ENCODE data around the gene SYT8.

DNA sequence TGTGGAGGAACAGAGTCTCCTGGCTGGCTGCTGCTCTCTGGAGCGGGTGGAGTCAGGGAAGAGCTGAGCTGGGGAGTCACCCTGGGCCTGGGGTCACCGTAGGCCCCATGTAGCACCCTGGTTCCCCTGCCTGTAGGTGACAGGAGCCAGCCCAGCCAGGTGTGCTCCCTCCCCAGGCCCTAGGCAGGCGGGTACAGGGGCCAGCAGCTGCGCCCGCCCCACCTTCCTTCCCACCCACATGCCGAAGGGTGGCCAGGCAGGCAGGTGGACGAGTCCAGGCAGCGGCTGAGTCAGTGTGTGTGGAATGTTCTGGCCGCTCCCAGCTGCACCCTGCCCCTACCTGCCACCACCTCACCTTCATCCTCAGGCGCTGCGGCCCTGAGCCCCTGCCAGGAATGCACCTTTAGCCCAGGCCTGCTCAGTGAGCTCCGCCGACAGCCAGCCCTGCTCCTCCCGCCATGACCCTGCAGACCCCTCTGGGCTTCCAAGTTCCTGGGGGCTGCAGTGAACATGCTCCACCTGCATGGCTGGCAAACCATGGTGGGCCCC, 654 bp upstream of the SYT8 start:
- TF ChIP-seq, protein P1, sequence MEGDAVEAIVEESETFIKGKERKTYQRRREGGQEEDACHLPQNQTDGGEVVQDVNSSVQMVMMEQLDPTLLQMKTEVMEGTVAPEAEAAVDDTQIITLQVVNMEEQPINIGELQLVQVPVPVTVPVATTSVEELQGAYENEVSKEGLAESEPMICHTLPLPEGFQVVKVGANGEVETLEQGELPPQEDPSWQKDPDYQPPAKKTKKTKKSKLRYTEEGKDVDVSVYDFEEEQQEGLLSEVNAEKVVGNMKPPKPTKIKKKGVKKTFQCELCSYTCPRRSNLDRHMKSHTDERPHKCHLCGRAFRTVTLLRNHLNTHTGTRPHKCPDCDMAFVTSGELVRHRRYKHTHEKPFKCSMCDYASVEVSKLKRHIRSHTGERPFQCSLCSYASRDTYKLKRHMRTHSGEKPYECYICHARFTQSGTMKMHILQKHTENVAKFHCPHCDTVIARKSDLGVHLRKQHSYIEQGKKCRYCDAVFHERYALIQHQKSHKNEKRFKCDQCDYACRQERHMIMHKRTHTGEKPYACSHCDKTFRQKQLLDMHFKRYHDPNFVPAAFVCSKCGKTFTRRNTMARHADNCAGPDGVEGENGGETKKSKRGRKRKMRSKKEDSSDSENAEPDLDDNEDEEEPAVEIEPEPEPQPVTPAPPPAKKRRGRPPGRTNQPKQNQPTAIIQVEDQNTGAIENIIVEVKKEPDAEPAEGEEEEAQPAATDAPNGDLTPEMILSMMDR (IDR thresholded peaks at IDR 0.05; ENCODE audit: low read depth, low read length, poor library complexity, severe bottlenecking), result no peak
- TF ChIP-seq EZH2phosphoT487 (IDR thresholded peaks at IDR 0.05; ENCODE audit: borderline replicate concordance, low read length), result no peak

Measured in DOHH2 (cell line).